DND-41 (cell line): ENCODE results near the gene IQSEC2.

Experiments used
- ATAC-seq: fragments of 200-7000 bp; cut with Tn5 transposase; 3 replicates; pipeline ENCODE4 v1.9.1; 2021; ENCODE audit warnings: low read depth; ENCODE audit not compliant: insufficient read depth
- DNase-seq: peaks from one replicate; pipeline ENCODE4 v3.0.0-alpha.2; 2020
- H2AFZ ChIP-seq: 2 replicates; pipeline ENCODE4 v1.6.0; 2012; ENCODE audit warnings: low read depth, low read length
- H3K27ac ChIP-seq: 2 replicates; pipeline ENCODE4 v1.5.1; 2012; ENCODE audit warnings: low read length, inconsistent platforms
- H3K27me3 ChIP-seq: fragments of 200-600 bp; sonication (generic); 2 replicates; pipeline ENCODE4 v1.6.0; 2012; ENCODE audit warnings: low read length, mild to moderate bottlenecking, inconsistent platforms; ENCODE audit not compliant: insufficient read depth, poor library complexity
- H3K36me3 ChIP-seq: 2 replicates; pipeline ENCODE4 v1.5.1; 2012; ENCODE audit warnings: low read length, inconsistent platforms; ENCODE audit not compliant: insufficient read depth
- H3K4me1 ChIP-seq: 2 replicates; pipeline ENCODE4 v1.5.1; 2012; ENCODE audit warnings: mild to moderate bottlenecking, low read length; ENCODE audit not compliant: insufficient read depth
- H3K4me2 ChIP-seq: 2 replicates; pipeline ENCODE4 v1.6.0; 2012; ENCODE audit warnings: mild to moderate bottlenecking, moderate library complexity, low read length, inconsistent platforms; ENCODE audit not compliant: insufficient read depth
- H3K4me3 ChIP-seq, 2 experiments: fragments of 200-600 bp in 1 of 2; shearing (Covaris generic) in 1 of 2; 2 replicates each; pipeline ENCODE4 v1.5.1; 2012 to 2016; ENCODE audit warnings: inconsistent platforms in 2 of 2, low read length in 2 of 2, mild to moderate bottlenecking in 2 of 2, low read depth in 1 of 2, moderate library complexity in 1 of 2
- H3K79me2 ChIP-seq: 2 replicates; pipeline ENCODE4 v1.6.0; 2012; ENCODE audit warnings: low read length, inconsistent platforms; ENCODE audit not compliant: insufficient read depth
- H3K9ac ChIP-seq: 2 replicates; pipeline ENCODE4 v1.6.0; 2012; ENCODE audit warnings: low read depth, mild to moderate bottlenecking, inconsistent platforms, low read length, moderate library complexity
- H3K9me3 ChIP-seq: 2 replicates; pipeline ENCODE4 v1.5.1; 2012; ENCODE audit warnings: low read length, moderate library complexity, mild to moderate bottlenecking, inconsistent platforms; ENCODE audit not compliant: insufficient read depth, severe bottlenecking
- H4K20me1 ChIP-seq: 2 replicates; pipeline ENCODE4 v1.6.0; 2012; ENCODE audit warnings: low read length; ENCODE audit not compliant: insufficient read depth
- CTCF ChIP-seq: IDR thresholded peaks from 2 replicates; pipeline ENCODE4 v1.5.1; 2012; ENCODE audit warnings: borderline replicate concordance, low read length, moderate library complexity, mild to moderate bottlenecking; ENCODE audit not compliant: poor library complexity, severe bottlenecking; ENCODE audit errors: extremely low read depth
- EZH2 ChIP-seq: IDR thresholded peaks from 3 replicates; pipeline ENCODE4 v1.6.1; 2012; ENCODE audit warnings: borderline replicate concordance, low read depth, mild to moderate bottlenecking, moderate library complexity, low read length, inconsistent platforms; ENCODE audit not compliant: severe bottlenecking

The IQSEC2 gene

GRCh38 chrX:53309837-53310236 lies 28.5 kb upstream of the IQSEC2 start:
- no peaks in the 10 kb centered on the region for H3K79me2 ChIP-seq
- H3K4me3 ChIP-seq: no peak overlapping the region
- no peak overlapping the region for H3K27ac ChIP-seq
- no peaks in the 10 kb centered on the region for H3K4me1 ChIP-seq
- H3K36me3 ChIP-seq: no peaks in the 10 kb centered on the region
- no peak for ATAC-seq
- no peak overlapping the region for H2AFZ ChIP-seq
- H4K20me1 ChIP-seq: no peaks in the 10 kb centered on the region
- no peaks in the 10 kb centered on the region for H3K9me3 ChIP-seq
- H3K9ac ChIP-seq: no peak overlapping the region
- no peak for TF ChIP-seq EZH2
- no peaks in the 10 kb centered on the region for H3K27me3 ChIP-seq
- no peak overlapping the region for H3K4me2 ChIP-seq
- no peak for DNase-seq

GRCh38 chrX:53308836-53309235 lies 27.5 kb upstream of the IQSEC2 start:
- no peaks in the 10 kb centered on the region for H3K79me2 ChIP-seq

GRCh38 chrX:53305996-53306937 lies 24.9 kb upstream of the IQSEC2 start:
- no peaks in the 10 kb centered on the region for H3K79me2 ChIP-seq
- H4K20me1 ChIP-seq: no peaks in the 10 kb centered on the region
- no peaks in the 10 kb centered on the region for H3K9me3 ChIP-seq
- no peaks in the 10 kb centered on the region for H3K4me1 ChIP-seq
- H3K36me3 ChIP-seq: no peaks in the 10 kb centered on the region
- no peak overlapping the region for H3K9ac ChIP-seq
- no peak overlapping the region for H3K4me2 ChIP-seq
- DNase-seq (no peak), ATAC-seq (no peak)
- H3K27me3 ChIP-seq: no peaks in the 10 kb centered on the region
- H2AFZ ChIP-seq: no peak overlapping the region
- H3K4me3 ChIP-seq: no peak overlapping the region
- no peak for TF ChIP-seq EZH2
- TF ChIP-seq CTCF: no peak
- no peak overlapping the region for H3K27ac ChIP-seq

More at GRCh38 chrX:53308836-53309235, 27.5 kb upstream of the IQSEC2 start:
- ATAC-seq (no peak), DNase-seq (no peak)
- H2AFZ ChIP-seq: no peak overlapping the region
- H3K4me2 ChIP-seq: no peak overlapping the region
- H3K4me3 ChIP-seq: no peak overlapping the region
- H3K27ac ChIP-seq: no peak overlapping the region
- H3K4me1 ChIP-seq: no peaks in the 10 kb centered on the region
- no peak overlapping the region for H3K9ac ChIP-seq
- no peaks in the 10 kb centered on the region for H3K36me3 ChIP-seq
- no peaks in the 10 kb centered on the region for H3K9me3 ChIP-seq
- no peaks in the 10 kb centered on the region for H3K27me3 ChIP-seq
- no peak for TF ChIP-seq CTCF
- no peak for TF ChIP-seq EZH2
- H4K20me1 ChIP-seq: no peaks in the 10 kb centered on the region

GRCh38 chrX:53305219-53305995 lies 24.0 kb upstream of the IQSEC2 start:
- TF ChIP-seq EZH2 (no peak), CTCF (no peak)
- DNase-seq (no peak), ATAC-seq (no peak)
- Histone ChIP-seq H3K27ac (no peak overlapping the region), H3K27me3 (no peaks in the 10 kb centered on the region), H3K9me3 (no peaks in the 10 kb centered on the region), H3K4me1 (no peaks in the 10 kb centered on the region), H3K4me2 (no peak overlapping the region), H3K9ac (no peak overlapping the region), H3K79me2 (no peaks in the 10 kb centered on the region), H4K20me1 (no peaks in the 10 kb centered on the region), H3K36me3 (no peaks in the 10 kb centered on the region), H2AFZ (no peak overlapping the region), H3K4me3 (no peak overlapping the region)
